OCI-LY3 (cell line): ENCODE results near the gene FHOD3.

ENCODE experiments used
- H2AFZ ChIP-seq: fragments of 200-600, 300-600 bp; shearing (Covaris generic); 2 replicates; pipeline ENCODE4 v1.6.0; 2014; ENCODE audit warnings: antibody characterized with exemption, low read depth, low read length
- H3K27ac ChIP-seq: fragments of 200-600, 300-600 bp; sonication (generic); 2 replicates; pipeline ENCODE4 v1.5.1; 2014; ENCODE audit warnings: mild to moderate bottlenecking, low read length, moderate library complexity, mixed read lengths
- H3K27me3 ChIP-seq: fragments of 200-600, 300-600 bp; sonication (generic); 2 replicates; pipeline ENCODE4 v1.6.1; 2014; ENCODE audit warnings: low read depth, low read length, mixed read lengths
- H3K36me3 ChIP-seq: fragments of 200-600, 300-600 bp; sonication (generic); replicated peaks from 2 replicates; pipeline ENCODE3; 2014; ENCODE audit warnings: low read depth, low read length, mixed read lengths
- H3K4me1 ChIP-seq: fragments of 300-600, 200-600 bp; sonication (generic); 2 replicates; pipeline ENCODE4 v1.6.1; 2014; ENCODE audit warnings: low read length, mixed read lengths
- H3K4me2 ChIP-seq: fragments of 200-600, 300-600 bp; sonication (generic); 2 replicates; pipeline ENCODE4 v1.6.1; 2014; ENCODE audit warnings: low read length, mixed read lengths
- H3K4me3 ChIP-seq: fragments of 300-600, 200-600 bp; sonication (generic); 2 replicates; pipeline ENCODE4 v1.5.1; 2014; ENCODE audit warnings: antibody characterized with exemption, mild to moderate bottlenecking, low read length, moderate library complexity
- H3K79me2 ChIP-seq: fragments of 300-600, 200-600 bp; shearing (Covaris generic); 2 replicates; pipeline ENCODE4 v1.6.1; 2014; ENCODE audit warnings: mild to moderate bottlenecking, low read length, mixed read lengths
- H3K9ac ChIP-seq: fragments of 300-600, 200-600 bp; shearing (Covaris generic); 2 replicates; pipeline ENCODE4 v1.6.0; 2014; ENCODE audit warnings: mild to moderate bottlenecking, low read length, moderate library complexity
- H3K9me3 ChIP-seq: fragments of 200-600, 300-600 bp; shearing (Covaris generic); 2 replicates; pipeline ENCODE4 v1.6.1; 2014; ENCODE audit warnings: low read length, mixed read lengths; ENCODE audit not compliant: insufficient read depth
- H4K20me1 ChIP-seq: fragments of 200-600, 300-600 bp; sonication (generic); 2 replicates; pipeline ENCODE4 v1.6.1; 2016; ENCODE audit warnings: low read length, mixed read lengths; ENCODE audit not compliant: insufficient read depth
- CTCF ChIP-seq: fragments of 200-600, 300-600 bp; sonication (generic); IDR thresholded peaks from 2 replicates; pipeline ENCODE4 v1.5.1; 2014; ENCODE audit warnings: antibody characterized with exemption, low read length, low read depth
- EZH2phosphoT487 ChIP-seq: fragments of 200-600 bp; shearing (Covaris generic); IDR thresholded peaks from 2 replicates; pipeline ENCODE4 v1.6.1; 2018; ENCODE audit warnings: antibody characterized with exemption, mixed run types, low read depth

The FHOD3 gene

GRCh38 chr18:36628435-36629137, 331.1 kb downstream of the FHOD3 start:
- no peaks in the 10 kb centered on the region for H3K36me3 ChIP-seq
- no peaks in the 10 kb centered on the region for H3K4me1 ChIP-seq
- no peak overlapping the region for H3K4me3 ChIP-seq
- no peak overlapping the region for H2AFZ ChIP-seq
- H3K27ac ChIP-seq: no peak overlapping the region
- TF ChIP-seq CTCF (no peak), EZH2phosphoT487 (no peak)
- H4K20me1 ChIP-seq: no peaks in the 10 kb centered on the region
- H3K9ac ChIP-seq: no peak overlapping the region
- no peak overlapping the region for H3K4me2 ChIP-seq
- no peaks in the 10 kb centered on the region for H3K9me3 ChIP-seq
- H3K27me3 ChIP-seq: no peaks in the 10 kb centered on the region
- H3K79me2 ChIP-seq: no peaks in the 10 kb centered on the region

GRCh38 chr18:36629138-36629530, 331.6 kb downstream of the FHOD3 start:
- H3K4me3 ChIP-seq: no peak overlapping the region
- H3K9ac ChIP-seq: no peak overlapping the region
- H4K20me1 ChIP-seq: no peaks in the 10 kb centered on the region
- no peaks in the 10 kb centered on the region for H3K27me3 ChIP-seq
- H3K4me1 ChIP-seq: no peaks in the 10 kb centered on the region
- H3K36me3 ChIP-seq: no peaks in the 10 kb centered on the region
- TF ChIP-seq CTCF (no peak), EZH2phosphoT487 (no peak)
- no peak overlapping the region for H3K27ac ChIP-seq
- H2AFZ ChIP-seq: no peak overlapping the region
- no peak overlapping the region for H3K4me2 ChIP-seq
- H3K9me3 ChIP-seq: no peaks in the 10 kb centered on the region
- no peaks in the 10 kb centered on the region for H3K79me2 ChIP-seq

- Histone ChIP-seq H3K9me3 (no peaks in the 10 kb centered on the region), H3K27me3 (no peaks in the 10 kb centered on the region), H2AFZ (no peak overlapping the region), H4K20me1 (no peaks in the 10 kb centered on the region), H3K36me3 (no peaks in the 10 kb centered on the region), H3K4me1 (no peaks in the 10 kb centered on the region), H3K79me2 (no peaks in the 10 kb centered on the region), H3K4me2 (no peak overlapping the region), H3K27ac (no peak overlapping the region), H3K9ac (no peak overlapping the region), H3K4me3 (no peak overlapping the region)
- TF ChIP-seq EZH2phosphoT487: no peak
- no peak for TF ChIP-seq CTCF
Measured at GRCh38 chr18:36629836-36630235, 332.3 kb downstream of the FHOD3 start.

GRCh38 chr18:36630917-36631316, 333.4 kb downstream of the FHOD3 start:
- H3K9me3 ChIP-seq: no peaks in the 10 kb centered on the region
- H3K4me2 ChIP-seq: no peak overlapping the region
- H3K9ac ChIP-seq: no peak overlapping the region
- H3K27me3 ChIP-seq: no peaks in the 10 kb centered on the region
- TF ChIP-seq EZH2phosphoT487 (no peak), CTCF (no peak)
- no peaks in the 10 kb centered on the region for H3K79me2 ChIP-seq
- H3K4me1 ChIP-seq: peaks cover 4% of the 10 kb centered on the region
- no peaks in the 10 kb centered on the region for H4K20me1 ChIP-seq
- H3K4me3 ChIP-seq: no peak overlapping the region
- H3K27ac ChIP-seq: no peak overlapping the region
- no peak overlapping the region for H2AFZ ChIP-seq
- H3K36me3 ChIP-seq: no peaks in the 10 kb centered on the region
